Measurements from ENCODE around the gene AVPR1A.

AVPR1A gene

GRCh38 chr12:63138488-63138887, 12.5 kb downstream of the AVPR1A start:
- CTCF ChIA-PET, result no interaction called here
- TF ChIP-seq CTCF (IDR thresholded peaks at IDR 0.05; ENCODE audit: control extremely low read depth, extremely low read depth, low read depth, missing control alignments), result no peak
- POLR2A ChIA-PET, result no interaction called here
- no peak for DNase-seq (ENCODE audit: extremely low spot score)

GRCh38 chr12:63133981-63134380, 17.0 kb downstream of the AVPR1A start:
- CTCF ChIA-PET, result interaction anchor here (1.9 kb wide), 1 partner anchor 18 kb away, joined by 7 read pairs; no protein-coding TSS in a partner anchor

GRCh38 chr12:63132201-63132600, 18.8 kb downstream of the AVPR1A start:
- no peak for TF ChIP-seq CTCF (IDR thresholded peaks at IDR 0.05; ENCODE audit: control extremely low read depth, extremely low read depth, low read depth, missing control alignments)
- POLR2A ChIA-PET, result no interaction called here
- no peak for DNase-seq (ENCODE audit: extremely low spot score)
- CTCF ChIA-PET, result interaction anchor here (1.4 kb wide), 1 partner anchor 20 kb away, joined by 4 read pairs; no protein-coding TSS in a partner anchor

More at GRCh38 chr12:63133981-63134380, 17.0 kb downstream of the AVPR1A start:
- DNase-seq (ENCODE audit: extremely low spot score), result no peak
- TF ChIP-seq CTCF (IDR thresholded peaks at IDR 0.05; ENCODE audit: control extremely low read depth, extremely low read depth, low read depth, missing control alignments), result no peak
- POLR2A ChIA-PET, result no interaction called here

- ChIA-PET POLR2A (no interaction called here), CTCF (no interaction called here)
- TF ChIP-seq CTCF (IDR thresholded peaks at IDR 0.05; ENCODE audit: control extremely low read depth, extremely low read depth, low read depth, missing control alignments), result no peak
- no peak for DNase-seq (ENCODE audit: extremely low spot score)
Measured at GRCh38 chr12:63129927-63130326, 21.1 kb downstream of the AVPR1A start.

- POLR2A ChIA-PET, result no interaction called here
- no peak for TF ChIP-seq CTCF (IDR thresholded peaks at IDR 0.05; ENCODE audit: control extremely low read depth, extremely low read depth, low read depth, missing control alignments)
- no peak for DNase-seq (ENCODE audit: extremely low spot score)
- CTCF ChIA-PET, result interaction anchor here (0.9 to 1.0 kb wide), 2 partner anchors 12 to 15 kb away, joined by 3 read pairs; no protein-coding TSS in a partner anchor
Measured at GRCh38 chr12:63124778-63125177, 26.2 kb downstream of the AVPR1A start.

GRCh38 chr12:63103494-63104131, 47.4 kb downstream of the AVPR1A start:
- ChIA-PET POLR2A (no interaction called here), CTCF (interaction anchor here (0.9 to 1.2 kb wide), 3 partner anchors 10 to 12 kb away, joined by 3 to 6 read pairs (median 3); no protein-coding TSS in a partner anchor)
- DNase-seq (ENCODE audit: extremely low spot score), result peak; percentile 28
- peak; percentile 69 for TF ChIP-seq CTCF (IDR thresholded peaks at IDR 0.05; ENCODE audit: control extremely low read depth, extremely low read depth, low read depth, missing control alignments)

Data from GM10248 (cell line).